GM12865 (cell line): ENCODE results near the gene PTPN7.
"Not testable (repeated sequence)": the region's sequence is repeated elsewhere in the genome, so short reads cannot be mapped to it uniquely, and the experiment has no call there.

Experiments
- DNase-seq: peaks from one replicate; pipeline ENCODE4 v3.0.0; 2010; ENCODE audit warnings: low read depth
- H3K4me3 ChIP-seq: 2 replicates; pipeline ENCODE4 v1.5.1; 2011; ENCODE audit warnings: mild to moderate bottlenecking, low read depth, low read length, control low read depth
- TF ChIP-seq, protein P1 (sequence below): IDR thresholded peaks from 2 replicates; pipeline ENCODE4 v1.5.1; 2011; ENCODE audit warnings: low read length, control low read depth, low read depth, inconsistent platforms; ENCODE audit not compliant: insufficient read depth; ENCODE audit errors: missing control alignments

Gene PTPN7

DNA sequence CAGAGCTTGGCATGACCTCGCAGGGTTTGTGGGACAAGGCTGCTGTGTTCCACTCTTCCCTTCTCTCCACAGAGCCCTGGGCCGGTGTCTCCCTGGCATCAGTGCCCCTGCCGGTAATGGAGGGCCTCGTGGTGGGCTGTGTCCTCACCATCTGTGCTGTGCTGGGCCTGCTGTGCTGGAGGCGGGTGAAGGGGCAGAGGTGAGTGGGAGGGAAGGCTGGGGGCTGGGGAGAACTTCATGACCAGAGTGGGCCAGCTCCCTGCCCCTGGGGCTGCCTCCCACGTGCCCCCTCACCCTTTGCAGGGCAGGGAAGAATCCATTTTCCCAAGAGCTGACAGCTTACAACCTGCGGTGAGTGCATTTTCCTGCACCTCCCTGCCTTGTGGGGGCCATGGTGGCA is 21.2 kb upstream of the PTPN7 start:
- no peak for DNase-seq
- no peak overlapping the region for H3K4me3 ChIP-seq
- TF ChIP-seq, protein P1, sequence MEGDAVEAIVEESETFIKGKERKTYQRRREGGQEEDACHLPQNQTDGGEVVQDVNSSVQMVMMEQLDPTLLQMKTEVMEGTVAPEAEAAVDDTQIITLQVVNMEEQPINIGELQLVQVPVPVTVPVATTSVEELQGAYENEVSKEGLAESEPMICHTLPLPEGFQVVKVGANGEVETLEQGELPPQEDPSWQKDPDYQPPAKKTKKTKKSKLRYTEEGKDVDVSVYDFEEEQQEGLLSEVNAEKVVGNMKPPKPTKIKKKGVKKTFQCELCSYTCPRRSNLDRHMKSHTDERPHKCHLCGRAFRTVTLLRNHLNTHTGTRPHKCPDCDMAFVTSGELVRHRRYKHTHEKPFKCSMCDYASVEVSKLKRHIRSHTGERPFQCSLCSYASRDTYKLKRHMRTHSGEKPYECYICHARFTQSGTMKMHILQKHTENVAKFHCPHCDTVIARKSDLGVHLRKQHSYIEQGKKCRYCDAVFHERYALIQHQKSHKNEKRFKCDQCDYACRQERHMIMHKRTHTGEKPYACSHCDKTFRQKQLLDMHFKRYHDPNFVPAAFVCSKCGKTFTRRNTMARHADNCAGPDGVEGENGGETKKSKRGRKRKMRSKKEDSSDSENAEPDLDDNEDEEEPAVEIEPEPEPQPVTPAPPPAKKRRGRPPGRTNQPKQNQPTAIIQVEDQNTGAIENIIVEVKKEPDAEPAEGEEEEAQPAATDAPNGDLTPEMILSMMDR: no peak

DNA sequence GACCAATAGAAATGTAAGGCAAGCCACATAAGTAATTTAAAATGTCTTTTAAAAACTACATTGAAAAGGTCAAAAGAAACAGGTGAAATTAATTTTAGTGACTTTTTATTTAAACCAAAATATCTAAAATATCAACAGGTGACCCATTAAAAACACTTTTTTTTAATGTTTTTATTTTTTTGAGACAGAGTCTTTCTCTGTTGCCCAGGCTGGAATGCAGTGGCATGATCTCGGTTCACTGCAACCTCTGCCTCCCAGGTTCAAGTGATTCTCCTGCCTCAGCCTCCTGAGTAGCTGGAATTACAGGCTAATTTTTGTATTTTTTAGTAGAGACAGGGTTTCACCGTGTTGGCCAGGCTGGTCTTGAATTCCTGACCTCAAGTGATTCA is 20.3 kb upstream of the PTPN7 start:
- H3K4me3 ChIP-seq, DNase-seq: not testable (repeated sequence)

DNA sequence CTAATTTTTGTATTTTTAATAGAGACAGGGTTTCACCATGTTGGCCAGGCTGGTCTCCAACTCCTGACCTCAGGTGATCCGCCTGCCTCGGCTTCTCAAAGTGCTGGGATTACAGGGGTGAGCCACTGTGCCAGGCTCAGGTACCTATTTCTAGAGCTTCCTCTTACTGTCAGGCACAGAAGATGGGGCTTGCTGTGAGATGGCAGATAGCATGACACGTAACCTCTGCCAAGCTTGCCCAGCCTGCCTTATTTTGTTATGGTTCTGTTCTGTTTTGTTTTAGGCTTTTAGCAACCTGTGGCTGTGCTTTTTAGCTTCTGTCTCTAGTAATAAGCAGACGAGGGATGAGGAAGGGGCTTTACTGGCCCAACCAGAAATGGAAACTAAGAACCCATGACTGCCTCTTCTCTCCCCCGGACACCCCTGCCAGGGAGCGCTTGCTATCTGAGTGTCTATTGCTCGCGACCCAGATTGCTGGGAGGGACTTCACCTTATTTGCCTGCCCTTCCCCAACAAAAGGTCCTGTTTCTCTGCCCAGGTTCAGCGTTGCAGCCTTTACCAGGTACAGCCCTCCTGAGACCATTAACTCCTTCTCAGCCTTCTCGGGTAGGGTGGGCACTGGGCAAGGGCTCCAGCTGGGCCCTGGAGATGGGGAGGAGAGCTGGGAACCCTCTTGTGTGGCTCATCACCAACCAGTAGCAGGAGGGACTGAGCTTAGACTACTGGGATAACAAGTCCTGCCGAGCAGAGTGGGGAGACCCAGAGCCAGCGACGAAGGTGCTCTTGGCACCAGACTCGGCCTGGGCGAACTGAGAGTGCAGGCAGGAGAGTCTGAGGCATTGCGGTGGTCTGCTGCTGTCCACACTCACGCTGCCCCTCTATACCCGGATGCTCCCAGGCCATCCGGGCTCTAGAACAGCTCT is 19.7 kb upstream of the PTPN7 start:
- H3K4me3 ChIP-seq: no peak overlapping the region
- no peak for DNase-seq
- TF ChIP-seq, protein P1: no peak

DNA sequence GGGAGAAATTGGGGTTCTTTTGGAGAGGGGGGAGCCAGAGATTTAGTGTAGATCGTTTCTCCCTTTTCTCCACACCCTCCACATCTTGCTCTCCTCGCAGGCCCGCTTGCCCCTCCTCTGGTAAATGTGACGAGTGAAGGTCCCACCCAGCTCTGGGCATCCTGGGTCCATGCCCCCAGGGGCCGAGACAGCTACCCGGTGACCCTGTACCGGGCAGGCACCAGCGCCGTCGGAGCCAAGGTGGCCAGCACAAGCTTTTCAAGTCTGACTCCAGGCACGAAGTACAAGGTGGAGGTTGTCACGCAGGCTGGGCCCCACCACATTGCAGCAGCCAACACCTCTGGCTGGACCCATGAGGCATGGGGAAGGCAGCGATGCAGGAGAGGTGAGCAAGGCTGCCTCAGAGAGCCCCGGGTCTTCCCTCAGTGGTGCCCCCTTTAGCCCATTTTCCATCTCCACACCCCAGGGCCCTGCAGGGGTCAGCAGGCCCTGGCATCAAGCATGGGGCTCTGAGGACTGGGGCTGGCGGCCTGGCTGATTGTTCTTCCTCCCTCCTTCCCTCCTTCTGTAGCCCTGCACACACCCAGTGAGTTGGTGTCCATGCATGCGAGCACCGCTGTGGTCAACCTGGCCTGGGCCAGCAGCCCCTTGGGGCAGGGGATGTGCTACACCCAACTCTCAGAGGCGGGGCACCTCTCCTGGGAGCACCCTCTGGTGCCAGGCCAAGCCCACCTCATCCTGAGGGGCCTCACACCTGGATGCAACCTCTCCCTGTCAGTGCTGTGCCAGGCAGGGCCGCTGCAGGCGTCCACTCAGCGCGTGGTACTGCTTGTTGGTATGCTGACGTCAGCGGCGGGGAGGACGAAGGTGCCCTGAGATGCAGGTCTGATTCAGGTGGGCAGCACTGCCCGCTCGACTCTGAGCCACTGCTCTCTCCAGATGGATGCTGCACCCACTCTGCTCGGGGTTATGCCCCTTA is 16.8 kb upstream of the PTPN7 start:
- TF ChIP-seq, protein P1: no peak

DNA sequence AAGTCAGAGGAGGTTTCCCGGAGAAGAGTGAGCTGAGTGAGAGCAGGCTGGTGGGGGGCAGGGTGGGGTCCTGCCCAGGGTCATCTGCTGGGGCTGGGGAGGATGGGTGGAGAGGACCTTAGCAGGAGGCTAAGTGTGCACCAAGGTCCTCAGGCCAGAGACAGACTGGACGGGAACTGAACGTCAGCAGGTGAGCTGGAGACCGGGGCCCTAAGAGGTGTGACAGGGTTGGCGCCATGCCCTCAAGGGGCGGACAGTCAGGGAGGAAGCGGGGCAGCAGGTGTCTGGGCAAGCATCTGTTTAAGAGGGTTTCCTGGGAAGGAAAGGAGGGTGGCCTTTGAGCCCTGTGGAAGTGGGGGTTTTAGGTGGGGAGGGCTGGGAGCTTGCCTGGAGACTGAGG is 13.6 kb upstream of the PTPN7 start:
- no peak for DNase-seq
- TF ChIP-seq, protein P1: no peak

More for the DNA sequence above, 16.8 kb upstream of the PTPN7 start:
- no peak for DNase-seq
- H3K4me3 ChIP-seq: no peak overlapping the region

DNA sequence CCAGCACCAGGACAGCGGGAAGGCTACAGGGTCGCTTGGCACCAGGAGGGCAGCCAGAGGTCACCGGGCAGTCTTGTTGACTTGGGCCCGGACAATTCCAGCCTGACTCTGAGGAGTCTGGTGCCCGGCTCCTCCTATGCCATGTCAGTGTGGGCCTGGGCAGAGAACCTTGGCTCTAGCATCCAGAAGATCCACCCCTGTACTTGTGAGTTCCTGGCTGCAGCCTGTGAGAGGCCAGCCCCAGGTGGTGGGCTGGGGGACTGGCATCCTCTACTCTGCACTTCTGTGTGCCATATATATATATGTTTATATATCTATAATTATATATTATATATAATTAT is 11.6 kb upstream of the PTPN7 start:
- no peak for DNase-seq
- TF ChIP-seq, protein P1: no peak
- H3K4me3 ChIP-seq: no peak overlapping the region

More for the DNA sequence above, 13.6 kb upstream of the PTPN7 start:
- no peak overlapping the region for H3K4me3 ChIP-seq
